GM23338 (cell line): ENCODE data around the gene NUP54. TPM values are rescaled to one million over a fixed set of nuclear protein-coding genes. Genes with fewer than 3 reads are reported as not detected.

Source experiments
- ATAC-seq: fragments of 200-7000 bp; cut with Tn5 transposase; 3 replicates; pipeline ENCODE4 v1.9.1; 2020
- DNase-seq: peaks from one replicate; pipeline ENCODE4 v3.0.0-alpha.2; 2015; ENCODE audit warnings: low spot score
- H2AFZ ChIP-seq: fragments of 200-600 bp; sonication (generic); 2 replicates; pipeline ENCODE4 v1.8.0; 2016; ENCODE audit warnings: antibody characterized with exemption, mild to moderate bottlenecking, moderate library complexity
- H3F3A ChIP-seq: fragments of 200-600 bp; sonication (generic); replicated peaks from 2 replicates; pipeline ENCODE4 v1.8.0; 2017; ENCODE audit warnings: antibody characterized with exemption, mixed run types, low read depth
- H3K27ac ChIP-seq: fragments of 200-600 bp; sonication (generic); 2 replicates; pipeline ENCODE4 v1.6.1; 2016; ENCODE audit warnings: low read depth
- H3K27me3 ChIP-seq: fragments of 200-600 bp; sonication (generic); 2 replicates; pipeline ENCODE4 v1.8.0; 2016; ENCODE audit warnings: mild to moderate bottlenecking, mixed run types, moderate library complexity; ENCODE audit not compliant: insufficient read depth
- H3K36me3 ChIP-seq: fragments of 200-600 bp; sonication (generic); 2 replicates; pipeline ENCODE4 v1.8.0; 2016; ENCODE audit warnings: mild to moderate bottlenecking; ENCODE audit not compliant: insufficient read depth
- H3K4me1 ChIP-seq: fragments of 200-600 bp; sonication (generic); 2 replicates; pipeline ENCODE4 v1.8.0; 2016; ENCODE audit warnings: mild to moderate bottlenecking, moderate library complexity; ENCODE audit not compliant: insufficient read depth
- H3K4me2 ChIP-seq: fragments of 200-600 bp; sonication (generic); 2 replicates; pipeline ENCODE4 v1.7.1; 2017; ENCODE audit warnings: mixed run types
- H3K4me3 ChIP-seq: fragments of 200-600 bp; sonication (generic); 2 replicates; pipeline ENCODE4 v1.6.1; 2016; ENCODE audit warnings: mixed run types
- H3K79me2 ChIP-seq: fragments of 200-600 bp; sonication (generic); replicated peaks from 2 replicates; pipeline ENCODE4 v1.8.0; 2017; ENCODE audit warnings: mild to moderate bottlenecking; ENCODE audit not compliant: insufficient read depth
- H3K9me2 ChIP-seq: fragments of 200-600 bp; sonication (generic); 2 replicates; pipeline ENCODE4 v1.8.0; 2017; ENCODE audit not compliant: insufficient read depth
- H4K20me1 ChIP-seq: fragments of 200-600 bp; sonication (generic); replicated peaks from 2 replicates; pipeline ENCODE4 v1.8.0; 2017; ENCODE audit warnings: mild to moderate bottlenecking; ENCODE audit not compliant: insufficient read depth
- H3K27ac Mint-ChIP-seq: 2 replicates; pipeline ENCODE4 v1.8.0; 2020; ENCODE audit warnings: inconsistent platforms, mild to moderate bottlenecking, moderate library complexity, mixed read lengths
- H3K27me3 Mint-ChIP-seq: 3 replicates; pipeline ENCODE4 v1.8.0; 2022; ENCODE audit warnings: low read depth, mild to moderate bottlenecking, moderate library complexity, mixed read lengths, inconsistent platforms; ENCODE audit not compliant: insufficient read depth, poor library complexity
- H3K36me3 Mint-ChIP-seq: 3 replicates; pipeline ENCODE4 v1.8.0; 2021; ENCODE audit warnings: low read depth, mild to moderate bottlenecking, inconsistent platforms, moderate library complexity, mixed read lengths
- H3K4me1 Mint-ChIP-seq: 3 replicates; pipeline ENCODE4 v1.8.0; 2020; ENCODE audit warnings: mild to moderate bottlenecking, inconsistent platforms, mixed read lengths
- H3K4me3 Mint-ChIP-seq: 3 replicates; pipeline ENCODE4 v1.8.0; 2021; ENCODE audit warnings: moderate library complexity, mild to moderate bottlenecking, inconsistent platforms, mixed read lengths
- H3K9me3 Mint-ChIP-seq: 3 replicates; pipeline ENCODE4 v1.8.0; 2020; ENCODE audit warnings: moderate library complexity, mild to moderate bottlenecking, inconsistent platforms, mixed read lengths
- CREB1 ChIP-seq: fragments of 250-450 bp; sonication (Bioruptor Pico); IDR thresholded peaks from 2 replicates; pipeline ENCODE4 v1.5.0; 2020; ENCODE audit warnings: low read depth, mild to moderate bottlenecking, moderate library complexity
- EZH2 ChIP-seq: fragments of 200-600 bp; sonication (generic); IDR thresholded peaks from one replicate; pipeline ENCODE4 v1.8.0; 2017; ENCODE audit warnings: antibody characterized with exemption, mild to moderate bottlenecking, low read depth; ENCODE audit not compliant: unreplicated experiment
- EZH2phosphoT487 ChIP-seq: fragments of 200-600 bp; sonication (generic); IDR thresholded peaks from one replicate; pipeline ENCODE4 v1.8.1; 2018; ENCODE audit warnings: antibody characterized with exemption; ENCODE audit not compliant: unreplicated experiment
- NANOG ChIP-seq: IDR thresholded peaks from 2 replicates; pipeline ENCODE4 v1.6.1; 2016; ENCODE audit warnings: antibody characterized with exemption, borderline replicate concordance
- POLR2AphosphoS5 ChIP-seq: IDR thresholded peaks from 2 replicates; pipeline ENCODE4 v1.6.1; 2016; ENCODE audit warnings: antibody characterized with exemption, low read depth
- STAT1 ChIP-seq: IDR thresholded peaks from one replicate; pipeline ENCODE4 v1.6.1; 2016; ENCODE audit warnings: antibody characterized with exemption; ENCODE audit not compliant: unreplicated experiment
- ZNF114 ChIP-seq: fragments of 250-450 bp; sonication (Bioruptor Pico); IDR thresholded peaks from 2 replicates; pipeline ENCODE4 v1.5.0; 2020; ENCODE audit warnings: mild to moderate bottlenecking, moderate library complexity
- ZNF331 ChIP-seq: fragments of 250-450 bp; sonication (Bioruptor Pico); IDR thresholded peaks from 2 replicates; pipeline ENCODE4 v1.5.0; 2020; ENCODE audit warnings: low read depth, mild to moderate bottlenecking, moderate library complexity
- polyA plus RNA-seq: library from polyadenylated mRNA; unstranded; fragments of >200 nt; fragmentation: Nextera tagmentation; extraction: Ambion mirVana; gene quantifications from 2 replicates; pipeline ENCODE4 v1.2.1, GENCODE V29; 2016
- total RNA-seq: library from RNA; depleted of rRNA; stranded (reverse); fragments of >200 nt; shearing (Covaris generic); gene quantifications from 2 replicates; pipeline ENCODE4 v1.2.3, GENCODE V29; 2014
- TF ChIP-seq, protein P1 (sequence below): IDR thresholded peaks from one replicate; pipeline ENCODE4 v1.6.1; 2018; ENCODE audit warnings: antibody characterized with exemption; ENCODE audit not compliant: unreplicated experiment
- TF ChIP-seq, protein P2 (sequence below): IDR thresholded peaks from 2 replicates; pipeline ENCODE4 v1.6.1; 2016; ENCODE audit warnings: antibody characterized with exemption
- TF ChIP-seq, protein P3 (sequence below), 2 experiments: fragments of 200-600 bp in 1 of 2; sonication (generic) in 1 of 2; conservative IDR thresholded peaks; 2 replicates each; pipeline versions ENCODE4 v1.5.1 to v1.6.1; 2016 to 2017; ENCODE audit warnings: antibody characterized with exemption in 2 of 2, low read depth in 2 of 2, mild to moderate bottlenecking in 2 of 2, moderate library complexity in 1 of 2
- TF ChIP-seq, protein P4 (sequence below): fragments of 250-450 bp; sonication (Bioruptor Pico); IDR thresholded peaks from 2 replicates; pipeline ENCODE4 v1.5.0; 2020; ENCODE audit warnings: mild to moderate bottlenecking, moderate library complexity

Gene NUP54
- total and polyA plus RNA-seq, 2 experiments from 2014 or later = 97.8 to 118 TPM

DNA sequence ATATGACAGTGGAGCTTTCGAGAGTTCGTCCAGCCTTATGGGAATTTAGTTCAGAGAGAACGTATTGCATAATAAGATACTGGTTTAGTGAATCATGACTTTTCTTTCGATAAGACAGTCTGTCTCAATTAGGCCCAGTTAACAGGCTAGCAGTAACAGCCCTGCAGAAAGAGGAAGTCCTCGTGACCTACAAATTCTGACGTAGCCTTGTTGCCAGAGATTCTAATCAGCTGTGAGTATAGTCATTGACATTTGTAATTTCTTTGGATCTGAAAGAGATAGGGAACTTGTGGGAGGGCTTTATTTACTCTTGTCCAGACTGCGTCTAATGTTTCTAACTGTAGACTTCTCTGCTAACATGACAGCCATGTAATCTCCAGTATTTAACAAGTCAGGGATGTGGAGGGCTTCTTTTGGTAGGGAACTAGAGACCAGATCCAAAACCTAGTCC lies 57.9 kb downstream of the NUP54 start (continued):
- TF ChIP-seq, protein P1, sequence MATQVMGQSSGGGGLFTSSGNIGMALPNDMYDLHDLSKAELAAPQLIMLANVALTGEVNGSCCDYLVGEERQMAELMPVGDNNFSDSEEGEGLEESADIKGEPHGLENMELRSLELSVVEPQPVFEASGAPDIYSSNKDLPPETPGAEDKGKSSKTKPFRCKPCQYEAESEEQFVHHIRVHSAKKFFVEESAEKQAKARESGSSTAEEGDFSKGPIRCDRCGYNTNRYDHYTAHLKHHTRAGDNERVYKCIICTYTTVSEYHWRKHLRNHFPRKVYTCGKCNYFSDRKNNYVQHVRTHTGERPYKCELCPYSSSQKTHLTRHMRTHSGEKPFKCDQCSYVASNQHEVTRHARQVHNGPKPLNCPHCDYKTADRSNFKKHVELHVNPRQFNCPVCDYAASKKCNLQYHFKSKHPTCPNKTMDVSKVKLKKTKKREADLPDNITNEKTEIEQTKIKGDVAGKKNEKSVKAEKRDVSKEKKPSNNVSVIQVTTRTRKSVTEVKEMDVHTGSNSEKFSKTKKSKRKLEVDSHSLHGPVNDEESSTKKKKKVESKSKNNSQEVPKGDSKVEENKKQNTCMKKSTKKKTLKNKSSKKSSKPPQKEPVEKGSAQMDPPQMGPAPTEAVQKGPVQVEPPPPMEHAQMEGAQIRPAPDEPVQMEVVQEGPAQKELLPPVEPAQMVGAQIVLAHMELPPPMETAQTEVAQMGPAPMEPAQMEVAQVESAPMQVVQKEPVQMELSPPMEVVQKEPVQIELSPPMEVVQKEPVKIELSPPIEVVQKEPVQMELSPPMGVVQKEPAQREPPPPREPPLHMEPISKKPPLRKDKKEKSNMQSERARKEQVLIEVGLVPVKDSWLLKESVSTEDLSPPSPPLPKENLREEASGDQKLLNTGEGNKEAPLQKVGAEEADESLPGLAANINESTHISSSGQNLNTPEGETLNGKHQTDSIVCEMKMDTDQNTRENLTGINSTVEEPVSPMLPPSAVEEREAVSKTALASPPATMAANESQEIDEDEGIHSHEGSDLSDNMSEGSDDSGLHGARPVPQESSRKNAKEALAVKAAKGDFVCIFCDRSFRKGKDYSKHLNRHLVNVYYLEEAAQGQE = no peak
- TF ChIP-seq, protein P2, sequence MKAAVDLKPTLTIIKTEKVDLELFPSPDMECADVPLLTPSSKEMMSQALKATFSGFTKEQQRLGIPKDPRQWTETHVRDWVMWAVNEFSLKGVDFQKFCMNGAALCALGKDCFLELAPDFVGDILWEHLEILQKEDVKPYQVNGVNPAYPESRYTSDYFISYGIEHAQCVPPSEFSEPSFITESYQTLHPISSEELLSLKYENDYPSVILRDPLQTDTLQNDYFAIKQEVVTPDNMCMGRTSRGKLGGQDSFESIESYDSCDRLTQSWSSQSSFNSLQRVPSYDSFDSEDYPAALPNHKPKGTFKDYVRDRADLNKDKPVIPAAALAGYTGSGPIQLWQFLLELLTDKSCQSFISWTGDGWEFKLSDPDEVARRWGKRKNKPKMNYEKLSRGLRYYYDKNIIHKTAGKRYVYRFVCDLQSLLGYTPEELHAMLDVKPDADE = no peak
- TF ChIP-seq NANOG (no peak), ZNF114 (CRISPR knock-in tag) (no peak), EZH2phosphoT487 (no peak)

DNA sequence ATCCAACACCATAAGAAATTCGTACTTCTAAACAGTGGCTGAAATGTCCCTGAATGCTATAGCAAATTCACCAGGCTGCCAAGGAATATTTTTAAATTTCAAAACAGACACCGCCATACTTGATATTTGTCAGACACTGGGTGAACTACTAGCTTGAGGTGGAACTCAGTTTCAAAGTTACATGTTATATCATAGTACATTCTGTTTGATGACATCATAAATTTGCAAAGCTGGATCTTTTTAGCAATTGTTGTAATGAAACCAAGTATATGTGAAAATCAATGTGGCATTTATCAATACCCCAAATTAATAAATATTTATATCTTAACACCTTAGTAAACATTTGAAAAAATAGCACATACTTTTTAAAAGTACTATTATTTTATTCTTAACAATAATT lies 59.5 kb downstream of the NUP54 start:
- Histone ChIP-seq H3K4me2 (no peak overlapping the region), H3K27ac (no peak overlapping the region), H3K9me2 (no peaks in the 10 kb centered on the region), H3K4me1 (no peaks in the 10 kb centered on the region; the same call in 1 of the 2 replicates), H3K27me3 (no peaks in the 10 kb centered on the region), H3K36me3 (no peaks in the 10 kb centered on the region), H3F3A (no peaks in the 10 kb centered on the region), H3K79me2 (no peaks in the 10 kb centered on the region), H2AFZ (no peak overlapping the region), H4K20me1 (no peaks in the 10 kb centered on the region), H3K4me3 (no peak overlapping the region)
- H3K27ac Mint-ChIP-seq = no peak overlapping the region
- H3K9me3 Mint-ChIP-seq = no peaks in the 10 kb centered on the region; the same call in 2 of the 3 replicates
- H3K36me3 Mint-ChIP-seq = no peaks in the 10 kb centered on the region
- H3K4me3 Mint-ChIP-seq = no peak overlapping the region
- DNase-seq = no peak
- peaks cover 1% of the 10 kb centered on the region for H3K27me3 Mint-ChIP-seq
- ATAC-seq = no peak
- H3K4me1 Mint-ChIP-seq = peaks cover 6% of the 10 kb centered on the region
- TF ChIP-seq, protein P2 = no peak
- TF ChIP-seq EZH2phosphoT487 = no peak
- no peak for TF ChIP-seq STAT1
- TF ChIP-seq, protein P3, sequence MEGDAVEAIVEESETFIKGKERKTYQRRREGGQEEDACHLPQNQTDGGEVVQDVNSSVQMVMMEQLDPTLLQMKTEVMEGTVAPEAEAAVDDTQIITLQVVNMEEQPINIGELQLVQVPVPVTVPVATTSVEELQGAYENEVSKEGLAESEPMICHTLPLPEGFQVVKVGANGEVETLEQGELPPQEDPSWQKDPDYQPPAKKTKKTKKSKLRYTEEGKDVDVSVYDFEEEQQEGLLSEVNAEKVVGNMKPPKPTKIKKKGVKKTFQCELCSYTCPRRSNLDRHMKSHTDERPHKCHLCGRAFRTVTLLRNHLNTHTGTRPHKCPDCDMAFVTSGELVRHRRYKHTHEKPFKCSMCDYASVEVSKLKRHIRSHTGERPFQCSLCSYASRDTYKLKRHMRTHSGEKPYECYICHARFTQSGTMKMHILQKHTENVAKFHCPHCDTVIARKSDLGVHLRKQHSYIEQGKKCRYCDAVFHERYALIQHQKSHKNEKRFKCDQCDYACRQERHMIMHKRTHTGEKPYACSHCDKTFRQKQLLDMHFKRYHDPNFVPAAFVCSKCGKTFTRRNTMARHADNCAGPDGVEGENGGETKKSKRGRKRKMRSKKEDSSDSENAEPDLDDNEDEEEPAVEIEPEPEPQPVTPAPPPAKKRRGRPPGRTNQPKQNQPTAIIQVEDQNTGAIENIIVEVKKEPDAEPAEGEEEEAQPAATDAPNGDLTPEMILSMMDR (conservative IDR thresholded peaks at IDR 0.05; ENCODE audit: low read depth in 2 of 2) = no peak
- TF ChIP-seq POLR2AphosphoS5 = no peak
- TF ChIP-seq CREB1 = no peak
- TF ChIP-seq EZH2 = no peak
- TF ChIP-seq ZNF331 = no peak
- TF ChIP-seq, protein P4, sequence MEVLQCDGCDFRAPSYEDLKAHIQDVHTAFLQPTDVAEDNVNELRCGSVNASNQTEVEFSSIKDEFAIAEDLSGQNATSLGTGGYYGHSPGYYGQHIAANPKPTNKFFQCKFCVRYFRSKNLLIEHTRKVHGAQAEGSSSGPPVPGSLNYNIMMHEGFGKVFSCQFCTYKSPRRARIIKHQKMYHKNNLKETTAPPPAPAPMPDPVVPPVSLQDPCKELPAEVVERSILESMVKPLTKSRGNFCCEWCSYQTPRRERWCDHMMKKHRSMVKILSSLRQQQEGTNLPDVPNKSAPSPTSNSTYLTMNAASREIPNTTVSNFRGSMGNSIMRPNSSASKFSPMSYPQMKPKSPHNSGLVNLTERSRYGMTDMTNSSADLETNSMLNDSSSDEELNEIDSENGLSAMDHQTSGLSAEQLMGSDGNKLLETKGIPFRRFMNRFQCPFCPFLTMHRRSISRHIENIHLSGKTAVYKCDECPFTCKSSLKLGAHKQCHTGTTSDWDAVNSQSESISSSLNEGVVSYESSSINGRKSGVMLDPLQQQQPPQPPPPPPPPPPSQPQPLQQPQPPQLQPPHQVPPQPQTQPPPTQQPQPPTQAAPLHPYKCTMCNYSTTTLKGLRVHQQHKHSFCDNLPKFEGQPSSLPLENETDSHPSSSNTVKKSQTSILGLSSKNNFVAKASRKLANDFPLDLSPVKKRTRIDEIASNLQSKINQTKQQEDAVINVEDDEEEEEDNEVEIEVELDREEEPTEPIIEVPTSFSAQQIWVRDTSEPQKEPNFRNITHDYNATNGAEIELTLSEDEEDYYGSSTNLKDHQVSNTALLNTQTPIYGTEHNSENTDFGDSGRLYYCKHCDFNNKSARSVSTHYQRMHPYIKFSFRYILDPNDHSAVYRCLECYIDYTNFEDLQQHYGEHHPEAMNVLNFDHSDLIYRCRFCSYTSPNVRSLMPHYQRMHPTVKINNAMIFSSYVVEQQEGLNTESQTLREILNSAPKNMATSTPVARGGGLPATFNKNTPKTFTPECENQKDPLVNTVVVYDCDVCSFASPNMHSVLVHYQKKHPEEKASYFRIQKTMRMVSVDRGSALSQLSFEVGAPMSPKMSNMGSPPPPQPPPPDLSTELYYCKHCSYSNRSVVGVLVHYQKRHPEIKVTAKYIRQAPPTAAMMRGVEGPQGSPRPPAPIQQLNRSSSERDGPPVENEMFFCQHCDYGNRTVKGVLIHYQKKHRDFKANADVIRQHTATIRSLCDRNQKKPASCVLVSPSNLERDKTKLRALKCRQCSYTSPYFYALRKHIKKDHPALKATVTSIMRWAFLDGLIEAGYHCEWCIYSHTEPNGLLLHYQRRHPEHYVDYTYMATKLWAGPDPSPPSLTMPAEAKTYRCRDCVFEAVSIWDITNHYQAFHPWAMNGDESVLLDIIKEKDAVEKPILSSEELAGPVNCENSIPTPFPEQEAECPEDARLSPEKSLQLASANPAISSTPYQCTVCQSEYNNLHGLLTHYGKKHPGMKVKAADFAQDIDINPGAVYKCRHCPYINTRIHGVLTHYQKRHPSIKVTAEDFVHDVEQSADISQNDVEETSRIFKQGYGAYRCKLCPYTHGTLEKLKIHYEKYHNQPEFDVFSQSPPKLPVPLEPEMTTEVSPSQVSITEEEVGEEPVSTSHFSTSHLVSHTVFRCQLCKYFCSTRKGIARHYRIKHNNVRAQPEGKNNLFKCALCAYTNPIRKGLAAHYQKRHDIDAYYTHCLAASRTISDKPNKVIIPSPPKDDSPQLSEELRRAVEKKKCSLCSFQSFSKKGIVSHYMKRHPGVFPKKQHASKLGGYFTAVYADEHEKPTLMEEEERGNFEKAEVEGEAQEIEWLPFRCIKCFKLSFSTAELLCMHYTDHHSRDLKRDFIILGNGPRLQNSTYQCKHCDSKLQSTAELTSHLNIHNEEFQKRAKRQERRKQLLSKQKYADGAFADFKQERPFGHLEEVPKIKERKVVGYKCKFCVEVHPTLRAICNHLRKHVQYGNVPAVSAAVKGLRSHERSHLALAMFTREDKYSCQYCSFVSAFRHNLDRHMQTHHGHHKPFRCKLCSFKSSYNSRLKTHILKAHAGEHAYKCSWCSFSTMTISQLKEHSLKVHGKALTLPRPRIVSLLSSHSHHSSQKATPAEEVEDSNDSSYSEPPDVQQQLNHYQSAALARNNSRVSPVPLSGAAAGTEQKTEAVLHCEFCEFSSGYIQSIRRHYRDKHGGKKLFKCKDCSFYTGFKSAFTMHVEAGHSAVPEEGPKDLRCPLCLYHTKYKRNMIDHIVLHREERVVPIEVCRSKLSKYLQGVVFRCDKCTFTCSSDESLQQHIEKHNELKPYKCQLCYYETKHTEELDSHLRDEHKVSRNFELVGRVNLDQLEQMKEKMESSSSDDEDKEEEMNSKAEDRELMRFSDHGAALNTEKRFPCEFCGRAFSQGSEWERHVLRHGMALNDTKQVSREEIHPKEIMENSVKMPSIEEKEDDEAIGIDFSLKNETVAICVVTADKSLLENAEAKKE (CRISPR knock-in tag) = no peak
